NCI-H774 (cell line): ENCODE results near the gene DRGX.

ENCODE experiments used
- DNase-seq: peaks from one replicate; lab custom pipeline; 2025; lab: John Stamatoyannopoulos, UW

Gene DRGX

DNA sequence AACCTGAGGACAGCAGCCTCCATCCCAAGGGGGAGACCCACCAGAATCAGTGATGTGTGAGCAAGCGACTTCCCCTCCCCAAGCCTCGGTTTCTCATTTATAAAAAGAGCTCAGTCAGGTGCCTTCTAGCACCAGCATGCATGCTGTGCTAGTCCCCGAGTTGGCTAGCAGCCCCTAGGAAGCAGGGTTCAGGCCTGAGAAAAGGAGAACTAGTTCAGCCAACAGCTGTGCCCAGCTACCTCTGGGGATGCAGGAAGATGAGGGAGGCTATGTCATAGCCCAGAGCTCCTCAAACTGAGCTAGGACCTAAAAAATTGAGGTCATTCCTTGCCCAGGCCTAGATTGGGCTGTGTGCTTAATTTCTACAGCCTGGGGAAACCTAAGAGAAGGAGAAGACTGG lies 13.7 kb downstream of the DRGX start:
- DNase-seq: no peak

DNA sequence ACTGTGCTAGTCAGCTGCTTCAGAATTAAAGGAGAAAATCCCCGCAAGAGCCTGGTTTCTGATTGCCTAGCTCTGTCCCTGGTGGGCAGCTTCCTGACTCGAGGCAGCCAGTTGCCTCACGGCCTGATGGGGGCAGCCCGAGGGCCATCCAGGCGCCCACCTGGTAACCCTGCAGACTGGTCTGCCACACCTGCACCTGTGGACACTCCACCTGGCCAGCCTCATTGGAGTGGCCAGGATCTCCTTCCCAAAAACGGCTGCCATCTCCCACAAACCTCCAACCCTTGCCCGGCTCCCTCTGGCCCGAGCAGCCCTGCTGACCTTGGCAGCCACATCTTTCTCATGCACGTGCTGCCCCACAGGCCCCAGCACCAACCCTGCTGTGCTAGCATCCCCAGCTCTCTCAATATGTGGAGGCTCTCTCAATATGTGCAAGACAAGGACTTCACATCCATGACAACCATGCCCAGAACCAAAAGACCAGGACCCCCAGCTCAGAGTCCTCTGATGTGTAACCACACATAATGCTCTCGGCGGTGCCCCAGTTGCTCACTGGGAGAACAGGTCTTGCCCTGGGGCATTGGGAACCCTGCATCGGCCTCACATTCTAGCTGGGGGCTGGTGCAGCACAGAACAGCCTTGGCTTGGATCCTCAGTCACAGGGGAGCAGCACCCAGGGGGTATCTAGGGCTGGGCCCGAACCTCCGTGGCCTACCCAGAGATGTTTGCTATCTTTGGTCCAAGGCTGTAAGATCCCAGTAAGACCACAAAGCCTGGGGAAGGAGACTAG lies 14.6 kb downstream of the DRGX start:
- DNase-seq: no peak

DNA sequence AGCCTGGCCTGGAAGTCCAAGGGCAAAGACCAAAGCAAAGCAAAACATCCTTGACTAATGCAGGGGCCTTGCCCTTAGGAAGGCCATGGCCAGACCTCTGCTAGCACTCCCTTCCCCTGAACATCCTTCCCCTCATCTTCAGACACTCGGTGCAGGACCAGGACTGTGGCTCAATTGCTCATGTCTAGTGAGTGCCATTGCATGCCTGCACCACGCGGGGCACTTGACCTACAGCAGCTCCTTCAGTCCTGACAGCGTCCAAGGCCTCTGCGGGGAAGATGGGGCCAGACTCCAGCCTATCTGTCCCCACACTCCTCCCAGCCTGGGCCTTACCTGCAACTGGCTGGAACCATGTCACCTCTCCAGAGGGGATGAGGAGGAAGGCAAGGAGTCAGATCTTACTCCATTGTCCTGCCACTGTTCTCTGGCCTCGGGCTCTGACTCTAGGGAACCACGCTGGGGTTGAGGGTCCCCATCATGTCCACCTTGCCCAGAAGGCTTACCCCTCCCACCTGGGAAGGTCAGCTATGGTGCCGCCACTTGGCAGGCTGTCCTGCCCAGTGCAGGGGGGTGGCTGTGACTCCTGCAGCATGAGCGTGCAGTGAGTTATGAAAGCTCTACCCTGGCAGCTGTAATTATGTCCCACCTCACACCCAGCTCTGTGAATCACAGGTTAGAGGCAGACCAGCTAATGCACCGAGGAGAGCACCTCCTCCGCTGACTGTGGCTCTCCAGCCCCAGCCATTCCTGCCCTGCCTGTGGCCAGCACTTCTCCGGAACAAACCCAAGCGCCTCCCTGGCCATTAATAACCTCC lies 16.1 kb downstream of the DRGX start:
- DNase-seq: no peak

DNA sequence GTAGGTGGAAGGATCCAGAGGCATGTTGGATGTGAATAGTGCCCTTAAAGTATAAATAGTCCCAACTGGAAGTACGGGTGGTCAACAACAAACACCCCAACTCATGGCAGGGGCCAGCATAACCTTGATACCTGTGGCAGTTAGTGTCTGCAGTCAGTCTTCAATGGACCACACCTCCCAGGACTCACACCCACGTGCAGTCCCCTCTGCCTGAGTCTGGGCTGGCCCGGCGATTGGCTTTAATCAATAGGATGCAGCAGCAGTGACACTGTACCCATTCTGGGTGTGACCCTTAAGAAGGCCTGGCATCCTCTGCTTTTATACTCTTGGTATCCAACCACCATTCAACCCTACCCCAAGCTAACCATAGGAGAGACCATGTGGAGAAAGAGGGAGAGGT lies 18.6 kb downstream of the DRGX start:
- DNase-seq: no peak

DNA sequence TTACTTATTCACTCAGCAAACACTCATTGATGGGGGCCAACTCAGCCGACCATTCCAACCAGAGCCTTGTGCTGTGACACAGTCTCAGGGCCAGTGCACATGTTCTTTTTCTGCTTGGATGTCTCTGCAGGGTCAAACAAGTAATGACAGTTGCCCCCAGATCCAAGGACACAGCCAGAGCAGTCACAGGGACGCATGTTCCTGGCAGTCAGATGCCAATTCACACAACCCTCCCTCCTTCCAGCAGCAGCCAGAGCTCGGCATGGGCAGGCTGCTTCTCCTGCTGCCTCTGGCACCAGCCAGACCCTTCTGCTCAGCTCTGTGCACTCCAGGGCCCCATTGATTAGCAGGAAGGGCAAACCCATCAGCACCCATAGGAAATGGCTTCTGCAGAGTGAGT lies 20.3 kb downstream of the DRGX start:
- DNase-seq: no peak

DNA sequence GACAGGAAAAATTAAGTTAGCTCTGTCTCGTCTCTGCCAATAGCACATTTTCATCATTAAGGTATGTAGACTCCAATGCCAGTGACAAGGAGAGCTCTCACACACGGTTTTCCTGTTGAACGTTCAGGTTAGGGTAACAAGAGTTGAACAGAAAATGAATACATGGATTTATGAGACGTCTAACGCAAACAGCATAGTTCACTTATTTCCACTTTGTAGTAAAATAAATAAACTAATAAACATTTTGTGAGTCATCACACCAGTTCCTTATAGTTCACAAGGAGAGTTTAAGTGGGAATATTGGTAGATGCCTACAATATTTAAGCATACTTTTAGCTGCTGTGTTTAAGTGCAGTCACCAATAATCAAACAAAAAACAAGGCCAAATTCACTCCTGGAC lies 21.1 kb downstream of the DRGX start:
- DNase-seq: no peak

DNA sequence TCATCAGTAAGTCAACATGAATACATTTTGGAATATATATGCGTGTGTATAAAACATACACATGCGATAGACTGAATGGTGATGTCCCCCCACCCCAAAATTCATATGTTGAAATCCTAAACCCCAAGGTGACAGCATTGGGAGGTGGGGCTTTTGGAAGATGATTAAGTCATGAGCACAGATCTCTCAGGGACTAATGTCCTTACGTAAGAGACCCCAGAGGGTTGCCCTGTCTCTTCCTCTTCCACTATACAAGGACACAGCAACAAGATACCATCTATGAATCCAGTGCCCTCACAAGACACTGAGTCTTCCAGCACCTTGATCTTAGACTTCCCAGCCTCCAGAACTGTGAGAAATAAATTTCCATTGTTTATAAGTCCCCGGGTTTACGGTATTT lies 22.5 kb downstream of the DRGX start:
- no peak for DNase-seq

DNA sequence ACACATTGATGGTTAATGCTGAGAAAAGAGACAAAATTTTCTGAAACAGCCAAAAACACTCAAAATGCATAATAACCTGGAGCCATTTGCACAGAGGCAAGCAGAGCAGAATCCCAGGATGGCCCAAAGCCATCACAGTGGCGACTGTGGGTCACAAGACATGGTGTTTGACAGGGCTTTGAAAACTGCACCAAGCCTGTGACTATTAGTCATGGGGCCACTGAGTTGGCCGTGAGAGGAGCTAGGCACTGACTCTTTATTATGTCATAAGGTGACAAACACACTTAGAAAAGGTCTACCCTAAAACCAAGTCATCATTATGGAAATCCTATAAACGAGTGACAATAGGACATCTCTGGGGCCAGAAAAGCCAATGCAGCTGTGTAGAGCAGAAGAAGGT lies 23.9 kb downstream of the DRGX start:
- DNase-seq: no peak

DNA sequence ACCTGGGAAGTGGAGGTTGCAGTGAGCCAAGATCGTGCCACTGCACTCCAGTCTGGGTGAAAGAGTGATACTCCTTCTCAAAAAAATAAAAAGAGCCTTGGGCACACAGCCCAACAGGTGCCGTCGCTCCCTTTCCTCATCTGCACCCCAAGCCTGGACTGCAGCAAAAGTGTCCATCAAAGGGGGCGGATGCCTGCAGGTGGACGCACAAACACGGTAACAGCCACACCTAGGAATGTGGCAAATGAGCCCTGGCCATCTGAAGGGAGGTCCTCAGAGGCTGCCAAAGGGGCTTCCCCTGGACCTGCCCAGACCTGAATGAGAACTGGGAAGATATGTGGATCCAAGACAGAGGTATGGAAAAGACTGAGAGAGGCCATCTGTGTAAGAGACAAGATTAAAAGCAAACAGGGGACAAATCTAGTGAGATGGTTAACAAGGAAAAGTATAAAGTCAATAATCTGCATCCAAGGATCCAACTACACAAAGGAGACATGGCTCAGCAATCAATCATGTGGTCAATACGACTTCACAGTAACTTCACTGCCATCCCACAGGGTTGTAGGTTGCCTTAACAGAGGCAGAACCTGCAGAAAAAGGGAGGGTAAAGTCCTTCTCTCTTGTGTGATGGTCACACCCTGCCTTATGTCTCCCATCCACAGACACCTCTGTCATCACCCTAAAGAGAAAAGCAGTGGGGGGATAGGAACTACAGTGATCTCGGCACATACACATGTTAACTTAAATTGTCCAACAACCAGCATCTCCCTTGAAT lies 25.4 kb downstream of the DRGX start:
- DNase-seq: no peak

DNA sequence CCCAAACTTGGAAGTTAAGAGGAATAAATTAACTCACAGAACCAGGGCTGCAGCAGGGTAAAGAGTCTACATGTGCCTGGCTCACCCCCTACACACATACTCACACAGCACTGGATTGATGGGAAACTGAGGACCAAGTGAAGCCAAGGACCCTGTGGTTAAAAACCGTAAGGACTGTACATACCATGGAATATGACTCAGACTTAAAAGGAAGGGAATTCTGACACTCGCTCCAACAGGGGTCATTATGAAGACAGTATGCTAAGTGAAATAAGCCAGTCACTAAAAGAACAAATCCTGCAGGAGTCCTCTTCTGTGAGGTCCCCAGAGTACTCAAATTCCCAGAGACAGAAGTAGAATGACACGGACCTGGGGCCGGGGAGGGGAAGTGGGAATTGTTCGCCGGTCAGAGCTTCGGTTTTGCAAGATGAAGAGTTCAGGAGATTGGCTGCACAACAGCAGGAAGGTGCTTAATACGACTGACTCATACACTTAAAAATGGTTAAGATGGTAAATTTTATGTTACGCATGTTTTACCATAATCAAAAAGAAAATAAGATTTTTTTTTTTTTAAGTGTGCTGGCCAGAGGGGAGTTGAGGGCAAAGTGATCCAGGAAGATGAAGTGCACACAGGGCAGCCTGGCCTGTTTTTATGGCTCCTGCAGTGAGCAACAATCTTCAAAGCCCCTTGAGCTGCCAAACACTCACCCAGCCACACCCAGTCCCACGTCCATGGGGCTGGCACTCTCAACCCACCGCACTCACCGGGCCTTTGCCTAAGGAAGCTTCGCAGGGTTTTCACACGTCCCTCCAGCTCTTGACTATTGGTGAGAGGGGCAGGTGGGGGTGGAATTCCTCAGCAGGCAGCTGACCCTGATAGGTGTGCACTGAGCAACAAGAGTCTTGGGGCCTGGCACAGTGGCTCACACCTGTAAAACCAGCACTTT lies 26.4 kb downstream of the DRGX start:
- DNase-seq: no peak

DNA sequence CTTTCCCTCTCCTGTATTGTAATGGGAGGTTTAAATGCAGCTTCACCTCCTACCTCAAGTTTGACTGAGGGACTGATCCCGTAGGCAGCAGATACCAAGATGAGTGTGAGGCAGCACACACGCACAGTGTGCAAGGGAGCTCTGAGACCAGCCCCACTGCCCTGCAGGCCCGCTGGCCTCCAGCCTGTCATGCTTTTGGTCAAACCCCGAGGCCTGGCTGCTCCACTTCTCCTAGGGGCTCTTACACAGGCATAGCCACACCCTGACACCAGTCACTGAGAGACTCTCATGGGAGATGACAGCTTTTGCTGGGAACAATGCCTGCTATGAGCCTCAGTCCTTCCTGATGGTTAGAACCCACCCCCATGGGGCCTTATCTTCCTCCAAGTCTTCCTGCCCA lies 27.6 kb downstream of the DRGX start:
- DNase-seq: no peak

DNA sequence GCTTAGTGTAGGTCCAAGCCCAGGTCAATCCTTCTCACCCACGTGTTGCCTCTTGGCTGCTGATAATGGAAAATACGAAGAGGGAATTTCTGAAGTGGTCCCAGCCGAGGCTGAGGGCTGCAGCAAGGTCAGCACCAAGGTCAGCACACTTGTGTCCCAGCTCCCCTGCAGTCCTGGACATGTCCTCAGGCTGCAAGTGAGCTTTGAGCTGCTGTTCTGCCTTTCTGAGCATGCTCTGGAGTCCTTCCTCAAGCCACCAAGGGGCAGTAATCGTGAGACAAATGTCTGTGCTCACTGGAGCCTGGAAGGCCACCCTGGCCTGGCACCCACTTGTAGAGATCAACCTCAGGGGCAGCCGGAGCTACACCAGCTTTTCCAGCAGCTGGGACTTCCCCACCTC lies 28.3 kb downstream of the DRGX start:
- no peak for DNase-seq

DNA sequence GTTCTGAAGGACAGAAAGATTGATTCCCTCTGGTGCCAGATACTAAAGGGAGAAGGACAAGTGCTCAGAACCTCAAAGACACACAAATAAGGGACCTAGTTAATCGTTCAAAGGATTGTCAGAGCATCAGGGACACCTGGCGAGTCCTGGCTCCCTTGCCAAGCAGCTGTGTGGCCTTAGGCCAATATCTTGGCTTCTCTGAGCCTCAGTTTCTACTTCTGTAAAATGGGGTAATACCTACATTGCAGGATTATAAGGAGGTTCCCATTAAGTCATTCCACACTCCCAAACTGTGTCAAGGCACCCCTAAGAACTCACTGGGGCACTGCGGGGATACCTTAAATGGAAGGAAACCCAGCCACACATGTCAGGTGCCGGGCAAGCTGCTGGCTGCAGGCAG lies 29.4 kb downstream of the DRGX start:
- DNase-seq: no peak

DNA sequence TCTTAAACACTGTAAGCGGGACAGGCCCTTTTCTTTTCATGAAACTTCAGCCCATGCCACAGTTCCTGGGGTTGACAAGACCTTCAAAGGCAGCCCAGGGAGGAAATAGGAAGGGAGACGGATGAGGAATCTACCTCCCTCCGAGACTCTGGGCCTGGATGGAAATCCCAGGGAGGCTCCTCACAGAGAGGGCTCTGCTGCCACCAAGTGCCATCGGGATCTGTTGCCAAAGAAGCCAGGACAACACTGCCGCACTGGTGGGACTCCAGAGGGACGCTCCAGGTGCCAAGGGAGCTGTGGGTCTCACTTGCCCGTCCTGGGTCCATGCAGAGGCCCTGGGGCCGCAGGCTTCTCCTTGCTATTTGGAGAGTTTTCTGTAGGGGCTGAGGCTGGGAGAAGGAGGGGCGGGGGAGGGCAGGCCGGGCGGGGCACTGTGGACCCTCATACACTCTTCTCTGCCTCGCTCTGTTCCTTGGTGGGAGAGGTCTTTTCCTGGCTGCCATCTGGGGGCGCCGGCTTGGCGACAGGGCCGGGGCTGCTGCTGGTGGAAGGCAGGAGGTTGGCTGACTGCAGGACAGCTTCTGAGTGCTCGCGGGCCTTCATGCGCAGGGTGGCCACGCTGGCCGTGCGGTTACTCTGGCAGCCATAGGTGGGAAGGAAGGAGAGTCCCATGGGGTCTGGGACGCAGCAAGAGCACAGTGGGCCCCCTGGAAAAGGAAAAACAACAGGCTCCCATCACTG lies 30.0 kb downstream of the DRGX start:
- no peak for DNase-seq

DNA sequence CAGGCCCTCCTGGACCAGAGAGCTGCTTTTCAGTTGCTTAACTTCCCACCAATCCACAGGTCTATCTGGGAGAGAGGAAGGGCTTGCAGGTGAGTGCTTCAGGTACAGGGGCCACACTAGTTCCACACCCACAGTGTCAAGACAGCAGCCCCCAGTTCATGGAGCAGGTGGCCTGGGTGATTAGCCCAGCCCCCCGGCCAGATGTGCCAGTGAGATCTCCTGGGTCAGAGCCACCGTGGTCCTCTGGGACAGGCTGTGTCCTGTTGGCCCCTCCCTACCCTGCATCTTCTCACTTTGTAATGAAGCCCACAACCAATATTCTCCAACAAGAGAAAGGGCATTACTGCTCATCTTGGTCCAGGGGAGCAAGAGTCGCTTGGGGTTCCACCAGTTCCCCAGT lies 30.6 kb downstream of the DRGX start:
- no peak for DNase-seq

DNA sequence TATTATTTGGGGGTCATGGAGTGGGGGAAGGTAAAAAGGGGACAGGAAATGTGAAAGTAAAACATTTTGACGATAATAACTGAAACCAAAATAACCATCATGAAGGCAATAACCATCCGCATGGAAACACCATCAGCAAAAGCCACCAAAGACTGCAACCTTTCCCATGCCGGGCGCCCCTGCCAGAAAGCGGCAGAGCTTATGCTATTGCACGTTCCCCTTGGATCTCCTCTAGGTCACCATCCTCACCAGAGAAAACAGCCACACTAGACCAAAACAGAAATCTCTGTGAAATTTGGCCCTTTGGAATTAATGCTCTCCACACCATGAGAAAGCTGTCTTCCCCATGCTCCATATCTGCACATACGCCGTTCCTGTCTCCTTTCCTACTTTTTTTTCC lies 31.1 kb downstream of the DRGX start:
- no peak for DNase-seq

DNA sequence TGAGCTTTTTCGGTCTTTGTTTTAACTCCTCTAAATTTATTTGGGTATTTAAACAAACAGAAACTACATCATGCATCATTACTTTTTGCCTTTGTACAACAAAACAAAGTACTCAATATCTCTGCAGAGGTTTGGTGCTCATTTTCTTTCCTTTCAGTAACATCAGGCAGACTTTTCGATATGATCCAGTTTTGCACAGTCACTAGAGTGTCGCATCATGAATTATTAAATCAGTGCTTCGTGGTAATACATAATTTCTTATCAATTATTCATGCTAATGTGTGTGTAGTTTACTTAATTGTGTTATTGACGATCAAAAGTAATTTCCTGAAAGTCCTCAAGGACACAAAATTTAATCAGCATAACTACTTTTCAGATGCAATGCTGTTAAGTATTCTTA lies 31.8 kb downstream of the DRGX start:
- DNase-seq: no peak

DNA sequence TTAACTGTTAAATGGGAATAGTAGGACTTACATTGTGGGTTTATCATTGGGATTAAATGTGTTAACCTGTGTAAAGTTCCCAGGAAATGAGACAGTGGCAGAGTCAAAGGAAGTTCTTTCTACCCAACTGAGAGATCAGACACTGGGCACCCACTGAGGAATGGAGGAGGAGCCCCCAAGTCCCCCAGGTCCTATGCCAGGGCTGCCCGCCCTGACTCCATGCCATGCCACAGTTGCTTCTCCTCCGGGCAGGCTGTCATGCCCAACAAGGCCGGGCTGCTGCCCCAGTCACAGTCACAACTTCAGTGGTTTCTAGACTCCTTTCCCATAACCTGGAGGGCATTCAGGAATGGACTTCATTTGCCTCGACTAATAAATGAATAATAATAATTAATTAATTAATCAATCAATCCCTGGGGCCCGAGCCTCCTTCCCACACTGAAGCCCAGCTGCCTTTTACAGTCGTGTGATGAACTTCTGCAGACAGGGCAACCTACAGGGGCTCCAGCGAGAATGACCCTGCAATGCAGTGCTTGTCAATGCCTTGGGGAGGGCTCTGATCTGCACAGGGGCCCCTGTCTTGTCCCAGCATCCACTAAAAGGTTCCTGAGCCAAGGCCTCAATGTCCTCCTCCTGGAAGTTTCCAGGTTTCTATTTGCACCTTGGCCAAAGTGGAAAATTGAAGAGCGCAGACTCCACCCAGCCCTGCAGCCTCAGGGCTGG lies 32.4 kb downstream of the DRGX start:
- no peak for DNase-seq

DNA sequence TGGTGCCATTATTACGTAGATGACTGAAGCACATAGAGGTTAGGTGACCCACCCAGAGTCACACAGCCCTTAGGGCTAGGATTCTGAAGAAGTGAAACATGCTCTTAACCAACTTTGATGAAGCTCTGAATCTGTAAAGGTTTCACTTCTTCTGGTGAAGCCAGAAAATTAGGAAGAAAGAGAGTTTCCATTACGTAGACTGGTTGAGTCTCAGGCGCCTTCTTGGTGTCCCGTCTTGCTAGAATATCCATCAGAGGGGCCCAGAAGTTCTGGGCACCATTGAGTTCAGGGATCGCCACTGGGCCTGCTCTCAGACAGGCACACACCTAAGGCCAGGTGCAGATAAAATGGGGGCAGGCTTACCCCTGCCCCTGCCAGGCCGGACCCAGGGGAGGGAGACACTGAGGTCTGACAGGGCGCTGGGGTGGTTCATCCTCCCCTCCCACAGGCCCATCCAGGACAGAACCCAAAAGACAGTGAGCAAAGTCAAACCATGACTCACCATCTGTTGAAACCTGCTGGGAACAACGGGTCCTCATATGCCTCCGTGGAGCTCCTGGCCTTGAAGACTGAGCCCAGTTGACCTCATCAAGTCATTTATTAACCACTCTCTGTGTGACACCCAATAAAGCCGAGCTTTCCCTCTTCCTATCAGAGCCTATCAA lies 33.2 kb downstream of the DRGX start:
- no peak for DNase-seq
